ENCODE results near the gene TOM1. TPM values are rescaled to one million over a fixed set of nuclear protein-coding genes. Genes with fewer than 3 reads are reported as not detected.

The TOM1 gene
- total and polyA plus RNA-seq, 2 of the 13 experiments (the other 11 are each of a cell fraction or from before 2014, with no cell fraction given), result 30.8 to 87.3 TPM

DNA sequence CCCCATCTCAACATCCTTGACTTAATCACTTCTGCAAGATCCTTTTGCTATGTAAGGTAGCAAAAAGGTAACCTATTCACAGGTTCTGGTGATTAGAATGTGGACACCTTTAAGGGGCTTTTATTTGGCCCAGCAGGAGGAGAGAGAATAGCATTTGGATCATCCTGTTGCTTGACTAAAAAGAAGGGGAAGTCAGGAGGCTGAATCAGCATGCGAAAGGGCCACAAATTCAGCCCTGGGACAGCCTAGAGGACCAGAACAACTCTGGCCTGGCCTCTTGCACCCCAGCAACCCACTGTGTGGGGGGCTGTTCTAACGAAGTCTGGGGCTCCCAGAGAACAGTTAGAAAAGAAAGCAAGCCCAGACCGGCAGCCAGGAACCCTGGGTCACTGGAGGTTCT, 78.0 kb downstream of the TOM1 start:
- Histone ChIP-seq H3K27me3 (ENCODE audit: control insufficient read depth in 1 of 2, insufficient read depth in 2 of 2, low read length in 2 of 2) (no peaks in the 10 kb centered on the region; a peak in 1 of 5 replicates), H3K79me2 (ENCODE audit: insufficient read depth, low read length) (peaks cover 12% of the 10 kb centered on the region), H3K9ac (ENCODE audit: insufficient read depth, low read depth, low read length) (no peak overlapping the region; the same call in 1 of the 2 replicates), H3K4me3 (replicated peaks in 1 of 3; ENCODE audit: insufficient read depth in 1 of 3, low read depth in 2 of 3, low read length in 3 of 3) (peak overlapping the region in 1 of 3 experiments; percentile 25; a peak in 1 of 6 replicates), H3K36me3 (replicated peaks in 1 of 2; ENCODE audit: control insufficient read depth in 1 of 2, insufficient read depth in 2 of 2, low read length in 2 of 2) (no peaks in the 10 kb centered on the region), H3K9me3 (ENCODE audit: low read length) (no peaks in the 10 kb centered on the region), H4K20me1 (ENCODE audit: insufficient read depth, low read length) (no peaks in the 10 kb centered on the region), H3K4me2 (ENCODE audit: low read depth, low read length) (peak overlapping the region; percentile 95), H3K27ac (ENCODE audit: extremely low read length, insufficient read depth, low read length) (peak overlapping the region; percentile 76), H2AFZ (ENCODE audit: low read length) (no peak overlapping the region), H3K4me1 (ENCODE audit: insufficient read depth, low read length) (peaks cover 87% of the 10 kb centered on the region)
- ChIA-PET POLR2A (no interaction called here), CTCF (ENCODE audit: low intra/inter-chr PET ratio, low total read pairs) (no interaction called here)
- in situ Hi-C loops (cut with HindIII; ENCODE audit: extremely low pct_ligation_motif_present, low pct_unique_long_range_greater_than_20kb), result no loop called here
- BruUV-seq (replicated peaks), result no TSS peak
- FAIRE-seq (no peak), DNase-seq (ENCODE audit: low spot score) (no peak), ATAC-seq (no peak)
- no peak for TF ChIP-seq RXRA (CRISPR knock-in tag; IDR thresholded peaks at IDR 0.05)
- no peak for TF ChIP-seq NFIC (IDR thresholded peaks at IDR 0.05; ENCODE audit: low read length)
- intact Hi-C loops (cut with micrococcal nuclease; ENCODE audit: unreplicated experiment), result no loop called here
- 88% methylated on average over 1 of the region's 3 CpGs for WGBS (ENCODE audit: low lambda C conversion rate)

DNA sequence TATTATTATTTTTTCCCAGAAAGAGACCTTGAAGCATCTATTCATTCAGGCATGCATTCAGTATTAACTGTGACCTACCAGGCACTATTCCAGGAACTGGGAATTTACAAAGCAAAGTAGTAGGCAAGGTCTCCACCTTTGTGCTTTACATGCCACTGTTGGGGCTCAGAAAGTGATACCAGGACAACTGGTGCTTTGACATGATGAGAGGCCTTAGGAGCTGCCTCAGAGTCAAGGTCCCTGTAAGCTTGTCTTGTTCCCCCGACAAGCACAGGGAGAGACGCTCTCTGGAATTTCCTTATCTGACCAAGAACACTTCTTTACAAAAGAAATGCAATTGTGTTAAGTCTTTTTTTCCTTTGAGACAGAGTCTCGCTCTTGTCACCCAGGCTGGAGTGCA, 78.9 kb downstream of the TOM1 start:
- ATAC-seq (peak; percentile 22), FAIRE-seq (no peak), DNase-seq (ENCODE audit: low spot score) (peak; percentile 47)
- no TSS peak for BruUV-seq (replicated peaks)
- Histone ChIP-seq H3K4me2 (ENCODE audit: low read depth, low read length) (peak overlapping the region; percentile 95), H3K9me3 (ENCODE audit: low read length) (no peaks in the 10 kb centered on the region), H3K27me3 (ENCODE audit: control insufficient read depth in 1 of 2, insufficient read depth in 2 of 2, low read length in 2 of 2) (no peaks in the 10 kb centered on the region; a peak in 1 of 5 replicates), H3K9ac (ENCODE audit: insufficient read depth, low read depth, low read length) (peak overlapping the region; percentile 21; the same call in 1 of the 2 replicates), H3K27ac (ENCODE audit: extremely low read length, insufficient read depth, low read length) (peak overlapping the region; percentile 76), H4K20me1 (ENCODE audit: insufficient read depth, low read length) (peaks cover 3% of the 10 kb centered on the region; the same call in 1 of the 2 replicates), H2AFZ (ENCODE audit: low read length) (no peak overlapping the region), H3K79me2 (ENCODE audit: insufficient read depth, low read length) (peaks cover 20% of the 10 kb centered on the region), H3K36me3 (replicated peaks in 1 of 2; ENCODE audit: control insufficient read depth in 1 of 2, insufficient read depth in 2 of 2, low read length in 2 of 2) (peaks cover 1 to 6% of the 10 kb centered on the region in 2 experiments; a peak in 4 of 5 replicates), H3K4me1 (ENCODE audit: insufficient read depth, low read length) (peaks cover 87% of the 10 kb centered on the region), H3K4me3 (replicated peaks in 1 of 3; ENCODE audit: insufficient read depth in 1 of 3, low read depth in 2 of 3, low read length in 3 of 3) (peak overlapping the region in 1 of 3 experiments; percentile 81; a peak in 2 of 6 replicates)
- intact Hi-C loops (cut with micrococcal nuclease; ENCODE audit: unreplicated experiment) (no loop called here), in situ Hi-C loops (cut with HindIII; ENCODE audit: extremely low pct_ligation_motif_present, low pct_unique_long_range_greater_than_20kb) (no loop called here)
- WGBS (ENCODE audit: low lambda C conversion rate), result 0% methylated on average over 3 of the region's 3 CpGs
- CTCF ChIA-PET (ENCODE audit: low intra/inter-chr PET ratio, low total read pairs), result no interaction called here
- POLR2A ChIA-PET, result no interaction called here
- TF ChIP-seq MEIS1 (CRISPR knock-in tag; IDR thresholded peaks at IDR 0.05; ENCODE audit: borderline replicate concordance) (no peak), HNF4G (IDR thresholded peaks at IDR 0.05; ENCODE audit: borderline replicate concordance, low read depth, low read length) (0 out of 2 replicates have a peak, but pooled peaks have one; percentile 12), HNF4G (CRISPR knock-in tag; IDR thresholded peaks at IDR 0.05; ENCODE audit: borderline replicate concordance, low read depth) (no peak)
- TF ChIP-seq, protein P1, sequence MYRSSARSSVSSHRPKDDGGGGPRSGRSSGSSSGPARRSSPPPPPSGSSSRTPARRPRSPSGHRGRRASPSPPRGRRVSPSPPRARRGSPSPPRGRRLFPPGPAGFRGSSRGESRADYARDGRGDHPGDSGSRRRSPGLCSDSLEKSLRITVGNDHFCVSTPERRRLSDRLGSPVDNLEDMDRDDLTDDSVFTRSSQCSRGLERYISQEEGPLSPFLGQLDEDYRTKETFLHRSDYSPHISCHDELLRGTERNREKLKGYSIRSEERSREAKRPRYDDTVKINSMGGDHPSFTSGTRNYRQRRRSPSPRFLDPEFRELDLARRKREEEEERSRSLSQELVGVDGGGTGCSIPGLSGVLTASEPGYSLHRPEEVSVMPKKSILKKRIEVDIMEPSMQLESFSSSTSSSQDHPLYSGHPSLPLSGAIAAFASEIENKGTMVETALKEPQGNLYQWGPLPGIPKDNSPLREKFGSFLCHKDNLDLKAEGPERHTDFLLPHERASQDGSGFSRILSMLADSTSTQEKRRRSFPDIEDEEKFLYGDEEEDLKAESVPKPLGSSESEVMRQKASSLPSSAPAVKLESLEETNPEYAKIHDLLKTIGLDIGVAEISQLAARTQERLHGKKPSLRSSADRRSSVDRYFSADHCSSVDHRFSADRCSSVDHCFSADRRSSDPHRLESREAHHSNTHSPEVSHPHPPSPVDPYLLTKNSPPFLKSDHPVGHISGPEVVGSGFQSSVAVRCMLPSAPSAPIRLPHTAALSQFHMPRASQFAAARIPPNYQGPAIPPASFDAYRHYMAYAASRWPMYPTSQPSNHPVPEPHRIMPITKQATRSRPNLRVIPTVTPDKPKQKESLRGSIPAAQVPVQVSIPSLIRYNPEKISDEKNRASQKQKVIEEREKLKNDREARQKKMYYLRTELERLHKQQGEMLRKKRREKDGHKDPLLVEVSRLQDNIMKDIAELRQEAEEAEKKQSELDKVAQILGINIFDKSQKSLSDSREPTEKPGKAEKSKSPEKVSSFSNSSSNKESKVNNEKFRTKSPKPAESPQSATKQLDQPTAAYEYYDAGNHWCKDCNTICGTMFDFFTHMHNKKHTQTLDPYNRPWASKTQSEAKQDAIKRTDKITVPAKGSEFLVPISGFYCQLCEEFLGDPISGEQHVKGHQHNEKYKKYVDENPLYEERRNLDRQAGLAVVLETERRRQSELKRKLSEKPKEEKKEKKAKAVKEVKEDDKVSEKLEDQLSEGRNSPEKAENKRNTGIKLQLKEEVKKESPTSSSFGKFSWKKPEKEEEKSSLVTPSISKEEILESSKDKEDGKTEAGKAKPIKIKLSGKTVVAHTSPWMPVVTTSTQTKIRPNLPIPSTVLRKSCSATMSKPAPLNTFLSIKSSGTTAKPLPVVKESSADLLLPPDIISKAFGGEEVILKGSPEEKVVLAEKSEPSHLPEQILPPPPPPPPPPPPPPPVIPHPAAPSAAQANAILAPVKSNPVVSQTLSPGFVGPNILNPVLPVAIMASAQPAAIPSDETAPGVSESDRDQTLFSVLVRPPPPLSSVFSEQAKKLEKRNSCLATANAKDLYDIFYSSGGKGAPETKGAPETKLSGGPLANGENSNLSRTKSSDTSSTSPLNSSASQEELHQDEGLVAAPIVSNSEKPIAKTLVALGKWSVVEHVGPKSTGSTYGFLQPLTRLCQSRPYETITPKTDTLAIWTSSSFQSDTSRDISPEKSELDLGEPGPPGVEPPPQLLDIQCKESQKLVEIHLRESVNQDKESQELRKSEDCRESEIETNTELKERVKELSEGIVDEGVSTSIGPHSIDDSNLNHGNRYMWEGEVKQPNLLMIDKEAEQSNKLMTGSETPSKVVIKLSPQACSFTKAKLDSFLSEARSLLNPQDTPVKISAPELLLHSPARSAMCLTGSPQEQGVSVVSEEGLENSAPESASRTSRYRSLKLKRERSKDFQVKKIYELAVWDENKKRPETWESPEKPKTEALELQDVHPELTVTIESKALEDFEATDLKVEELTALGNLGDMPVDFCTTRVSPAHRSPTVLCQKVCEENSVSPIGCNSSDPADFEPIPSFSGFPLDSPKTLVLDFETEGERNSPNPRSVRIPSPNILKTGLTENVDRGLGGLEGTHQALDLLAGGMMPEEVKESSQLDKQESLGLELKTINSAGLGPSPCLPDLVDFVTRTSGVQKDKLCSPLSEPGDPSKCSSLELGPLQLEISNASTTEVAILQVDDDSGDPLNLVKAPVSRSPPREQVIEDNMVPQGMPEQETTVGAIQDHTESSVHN (CRISPR knock-in tag; IDR thresholded peaks at IDR 0.05), result no peak
- TF ChIP-seq, protein P2, sequence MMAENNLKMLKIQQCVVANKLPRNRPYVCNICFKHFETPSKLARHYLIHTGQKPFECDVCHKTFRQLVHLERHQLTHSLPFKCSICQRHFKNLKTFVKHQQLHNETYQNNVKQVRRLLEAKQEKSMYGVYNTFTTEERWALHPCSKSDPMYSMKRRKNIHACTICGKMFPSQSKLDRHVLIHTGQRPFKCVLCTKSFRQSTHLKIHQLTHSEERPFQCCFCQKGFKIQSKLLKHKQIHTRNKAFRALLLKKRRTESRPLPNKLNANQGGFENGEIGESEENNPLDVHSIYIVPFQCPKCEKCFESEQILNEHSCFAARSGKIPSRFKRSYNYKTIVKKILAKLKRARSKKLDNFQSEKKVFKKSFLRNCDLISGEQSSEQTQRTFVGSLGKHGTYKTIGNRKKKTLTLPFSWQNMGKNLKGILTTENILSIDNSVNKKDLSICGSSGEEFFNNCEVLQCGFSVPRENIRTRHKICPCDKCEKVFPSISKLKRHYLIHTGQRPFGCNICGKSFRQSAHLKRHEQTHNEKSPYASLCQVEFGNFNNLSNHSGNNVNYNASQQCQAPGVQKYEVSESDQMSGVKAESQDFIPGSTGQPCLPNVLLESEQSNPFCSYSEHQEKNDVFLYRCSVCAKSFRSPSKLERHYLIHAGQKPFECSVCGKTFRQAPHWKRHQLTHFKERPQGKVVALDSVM (CRISPR knock-in tag; IDR thresholded peaks at IDR 0.05), result no peak
